ENCODE measurements around the gene FAM234B. TPM values are rescaled to one million over a fixed set of nuclear protein-coding genes. Genes with fewer than 3 reads are reported as not detected.
A peak's percentile ranks its signal among the peaks of the same experiment; 100 is the strongest.

Gene FAM234B
- total RNA-seq, 4 donors from 2014 or later = 15.7 to 23.2 (median 19.3) TPM

GRCh38 chr12:13042666-13043230 lies 1.4 kb upstream of the FAM234B start:
- Histone ChIP-seq H3K4me3 (replicated peaks in 1 of 3) (no peak overlapping the region), H3K4me1 (peaks cover 57 to 67% of the 10 kb centered on the region in 2 donors), H3K27me3 (no peaks in the 10 kb centered on the region), H3K27ac (peak overlapping the region in 2 of 3 donors; percentile 81 to 97), H3K36me3 (no peaks in the 10 kb centered on the region), H3K9me3 (no peaks in the 10 kb centered on the region)
- intact Hi-C loops (cut with DNase I) = no loop called here
- TF ChIP-seq CTCF (IDR thresholded peaks at IDR 0.05) (no peak), POLR2A (IDR thresholded peaks at IDR 0.05) (no peak)
- WGBS, 2 donors = 85 to 88% methylated on average over 4 of the region's 4 CpGs
- no peak for DNase-seq

- peak overlapping the region in 2 of 3 donors; percentile 81 to 97 for H3K27ac ChIP-seq
- 11 to 12% methylated on average over 5 of the region's 5 CpGs for WGBS, 2 donors
Observed at GRCh38 chr12:13044906-13045299, 722 bp downstream of the FAM234B start.

DNA sequence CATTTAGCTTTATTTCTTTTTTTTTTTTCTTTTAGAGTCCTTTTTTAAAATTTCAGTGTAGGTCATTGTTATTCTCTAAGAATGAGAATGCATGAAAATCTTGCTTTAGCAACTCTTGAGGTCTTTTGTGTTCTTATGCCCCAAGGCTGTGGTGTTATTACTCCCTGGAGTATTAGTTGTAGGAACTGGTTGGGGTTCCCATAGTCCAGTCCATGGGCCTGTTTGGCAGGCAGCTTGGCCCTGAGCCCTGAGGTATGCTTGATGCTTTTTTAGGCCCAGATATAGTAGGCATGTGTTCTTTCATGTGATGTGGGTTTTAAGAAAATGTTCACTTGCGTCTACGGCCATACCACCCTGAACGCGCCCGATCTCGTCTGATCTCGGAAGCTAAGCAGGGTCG lies 1.6 kb downstream of the FAM234B start:
- Histone ChIP-seq H3K9me3 (no peaks in the 10 kb centered on the region), H3K36me3 (no peaks in the 10 kb centered on the region), H3K4me1 (peaks cover 43 to 47% of the 10 kb centered on the region in 2 donors), H3K27me3 (no peaks in the 10 kb centered on the region), H3K27ac (peak overlapping the region in 1 of 3 donors; percentile 19), H3K4me3 (replicated peaks in 1 of 3) (no peak overlapping the region)
- intact Hi-C loops (cut with DNase I) = no loop called here
- TF ChIP-seq CTCF (IDR thresholded peaks at IDR 0.05) (no peak), POLR2A (IDR thresholded peaks at IDR 0.05) (no peak)
- 94 to 95% methylated on average over 8 of the region's 8 CpGs for WGBS, 2 donors
- DNase-seq = no peak

More at GRCh38 chr12:13044906-13045299, 722 bp downstream of the FAM234B start:
- H3K27me3 ChIP-seq = no peaks in the 10 kb centered on the region
- DNase-seq = no peak
- intact Hi-C loops (cut with DNase I) = no loop called here
- H3K36me3 ChIP-seq = no peaks in the 10 kb centered on the region
- H3K4me3 ChIP-seq (replicated peaks in 1 of 3) = peak overlapping the region; percentile 54 to 100 (median 94)
- no peaks in the 10 kb centered on the region for H3K9me3 ChIP-seq
- TF ChIP-seq CTCF (IDR thresholded peaks at IDR 0.05) (no peak), POLR2A (IDR thresholded peaks at IDR 0.05) (no peak)
- H3K4me1 ChIP-seq = peaks cover 47% of the 10 kb centered on the region in 2 donors

- no peak for DNase-seq
- H3K9me3 ChIP-seq = no peaks in the 10 kb centered on the region
- WGBS, 2 donors = 88 to 90% methylated on average over 1 of the region's 1 CpG
- H3K27ac ChIP-seq = no peak overlapping the region
- H3K36me3 ChIP-seq = no peaks in the 10 kb centered on the region
- H3K4me3 ChIP-seq (replicated peaks in 1 of 3) = no peak overlapping the region
- peaks cover 34 to 47% of the 10 kb centered on the region in 2 donors for H3K4me1 ChIP-seq
- H3K27me3 ChIP-seq = no peaks in the 10 kb centered on the region
- intact Hi-C loops (cut with DNase I) = no loop called here
- TF ChIP-seq POLR2A (IDR thresholded peaks at IDR 0.05) = no peak
- TF ChIP-seq CTCF (IDR thresholded peaks at IDR 0.05) = no peak
Observed at GRCh38 chr12:13046964-13047363, 2.8 kb downstream of the FAM234B start.

DNA sequence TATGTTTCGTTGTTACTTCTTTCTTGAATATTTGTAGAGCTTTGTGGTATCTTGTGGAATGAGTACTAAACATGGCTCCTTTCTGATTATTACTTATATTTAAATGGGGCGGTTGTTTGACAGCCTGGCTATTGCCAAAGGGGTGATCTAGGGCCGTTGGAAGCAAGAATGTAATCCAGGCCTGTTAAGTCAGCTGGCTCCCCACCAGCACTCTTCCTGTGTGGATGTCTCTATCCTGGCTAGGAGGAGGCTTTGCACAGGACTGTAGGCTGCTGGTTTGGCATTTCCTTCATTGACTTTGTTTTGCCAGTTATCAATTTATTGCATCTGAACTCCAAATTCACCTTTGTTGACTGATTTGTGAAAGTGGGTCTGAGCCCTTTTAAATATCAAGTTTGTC lies 5.6 kb downstream of the FAM234B start:
- peak; percentile 22 to 25 for DNase-seq
- Histone ChIP-seq H3K27me3 (no peaks in the 10 kb centered on the region), H3K4me1 (peaks cover 14 to 33% of the 10 kb centered on the region in 2 donors), H3K36me3 (no peaks in the 10 kb centered on the region), H3K4me3 (replicated peaks in 1 of 3) (no peak overlapping the region), H3K9me3 (no peaks in the 10 kb centered on the region), H3K27ac (peak overlapping the region in 2 of 3 donors; percentile 57 to 61)
- intact Hi-C loops (cut with DNase I) = no loop called here
- WGBS, 2 donors = 68 to 73% methylated on average over 3 of the region's 3 CpGs
- TF ChIP-seq CTCF (IDR thresholded peaks at IDR 0.05) (no peak), POLR2A (IDR thresholded peaks at IDR 0.05) (no peak)
